DOHH2 (cell line): ENCODE data around the gene IKBIP.

Source experiments
- H3F3A ChIP-seq: fragments of 200-600 bp; sonication (generic), shearing (Covaris generic); 2 replicates; pipeline ENCODE4 v1.6.0; 2016; ENCODE audit warnings: antibody characterized with exemption, mild to moderate bottlenecking; ENCODE audit not compliant: control insufficient read depth, insufficient read depth
- H3K27ac ChIP-seq: fragments of 200-600 bp; sonication (generic); 2 replicates; pipeline ENCODE4 v1.5.1; 2014; ENCODE audit warnings: low read depth, mild to moderate bottlenecking, low read length, moderate library complexity
- H3K27me3 ChIP-seq: fragments of 200-600 bp; sonication (generic); 2 replicates; pipeline ENCODE4 v1.6.1; 2014; ENCODE audit warnings: mild to moderate bottlenecking, low read length, mixed read lengths; ENCODE audit not compliant: control insufficient read depth
- H3K36me3 ChIP-seq: fragments of 200-600 bp; sonication (generic); 2 replicates; pipeline ENCODE4 v1.6.1; 2014; ENCODE audit warnings: mild to moderate bottlenecking, low read length, moderate library complexity, mixed read lengths; ENCODE audit not compliant: control insufficient read depth
- H3K4me1 ChIP-seq: fragments of 200-600 bp; sonication (generic); 2 replicates; pipeline ENCODE4 v1.6.1; 2014; ENCODE audit warnings: mild to moderate bottlenecking, low read length, mixed read lengths; ENCODE audit not compliant: control insufficient read depth
- H3K4me2 ChIP-seq: fragments of 200-600 bp; sonication (generic); 2 replicates; pipeline ENCODE4 v1.6.0; 2014; ENCODE audit warnings: mild to moderate bottlenecking, low read length, moderate library complexity
- H3K4me3 ChIP-seq: fragments of 200-600 bp; sonication (generic); 2 replicates; pipeline ENCODE4 v1.5.1; 2014; ENCODE audit warnings: mild to moderate bottlenecking, low read length, mixed read lengths
- H3K79me2 ChIP-seq: fragments of 200-600 bp; sonication (generic); 2 replicates; pipeline ENCODE4 v1.6.1; 2014; ENCODE audit warnings: mild to moderate bottlenecking, low read length, mixed read lengths; ENCODE audit not compliant: control insufficient read depth
- H3K9me2 ChIP-seq: fragments of 200-600 bp; sonication (generic); replicated peaks from 2 replicates; pipeline ENCODE4 v1.6.1; 2014; ENCODE audit warnings: mild to moderate bottlenecking, low read length, mixed read lengths; ENCODE audit not compliant: control insufficient read depth
- H3K9me3 ChIP-seq: fragments of 200-600 bp; sonication (generic); 2 replicates; pipeline ENCODE4 v1.6.1; 2014; ENCODE audit warnings: antibody characterized with exemption, low read length, mixed read lengths; ENCODE audit not compliant: control insufficient read depth, insufficient read depth
- H4K20me1 ChIP-seq: fragments of 200-600 bp; sonication (generic); 2 replicates; pipeline ENCODE4 v1.6.0; 2014; ENCODE audit warnings: low read depth, mild to moderate bottlenecking, antibody characterized with exemption, low read length, moderate library complexity; ENCODE audit not compliant: control insufficient read depth, insufficient read depth
- EZH2phosphoT487 ChIP-seq: fragments of 200-600 bp; sonication (generic); IDR thresholded peaks from 2 replicates; pipeline ENCODE4 v1.6.1; 2017; ENCODE audit warnings: borderline replicate concordance, mild to moderate bottlenecking, antibody characterized with exemption, low read length, moderate library complexity, mixed read lengths
- TF ChIP-seq, protein P1 (sequence below): fragments of 200-600 bp; sonication (generic); IDR thresholded peaks from one replicate; pipeline ENCODE4 v1.5.1; 2014; ENCODE audit warnings: antibody characterized with exemption, mild to moderate bottlenecking, low read depth, low read length; ENCODE audit not compliant: poor library complexity, severe bottlenecking

Gene IKBIP

DNA sequence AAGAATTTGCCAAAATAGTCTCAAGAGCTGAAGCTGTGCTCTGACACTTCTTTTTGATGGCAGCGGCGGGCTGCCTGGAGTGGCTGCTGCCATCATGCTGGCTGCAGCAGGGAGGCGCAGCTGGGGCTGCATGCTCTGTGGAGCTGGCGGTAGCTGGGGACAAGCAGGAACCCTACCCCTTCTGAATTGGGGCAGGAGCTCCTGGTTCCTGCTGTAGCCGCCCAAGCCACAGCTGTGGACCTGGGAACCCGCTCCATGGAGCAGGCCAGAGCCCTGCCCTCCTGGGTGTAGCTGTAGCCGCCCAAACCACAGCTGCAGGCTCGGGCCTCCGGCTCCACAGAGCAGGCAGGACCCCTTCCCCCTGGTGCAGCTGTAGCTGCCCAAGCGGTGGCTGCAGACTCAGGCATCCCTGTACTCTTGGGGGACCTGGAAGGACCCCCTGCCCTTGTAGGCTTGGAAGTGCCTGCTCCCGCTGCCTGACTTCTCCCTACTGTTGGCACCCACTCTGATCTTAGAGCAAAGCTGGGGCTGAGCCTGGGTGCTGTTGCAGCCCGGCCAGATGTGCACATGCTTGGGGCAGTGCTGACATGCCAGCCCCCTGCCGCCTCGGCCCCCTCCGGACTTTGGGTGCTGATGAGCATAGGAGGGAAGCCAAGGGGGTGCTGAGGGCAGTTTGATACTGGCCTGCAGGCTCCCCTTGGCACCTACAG is 33.8 kb upstream of the IKBIP start:
- no peak overlapping the region for H3K4me2 ChIP-seq
- H3K4me3 ChIP-seq = no peak overlapping the region
- H3F3A ChIP-seq = no peaks in the 10 kb centered on the region
- H3K27me3 ChIP-seq = no peaks in the 10 kb centered on the region
- no peaks in the 10 kb centered on the region for H4K20me1 ChIP-seq
- peaks cover 55% of the 10 kb centered on the region for H3K36me3 ChIP-seq
- no peaks in the 10 kb centered on the region for H3K9me2 ChIP-seq
- TF ChIP-seq EZH2phosphoT487 = no peak
- TF ChIP-seq, protein P1, sequence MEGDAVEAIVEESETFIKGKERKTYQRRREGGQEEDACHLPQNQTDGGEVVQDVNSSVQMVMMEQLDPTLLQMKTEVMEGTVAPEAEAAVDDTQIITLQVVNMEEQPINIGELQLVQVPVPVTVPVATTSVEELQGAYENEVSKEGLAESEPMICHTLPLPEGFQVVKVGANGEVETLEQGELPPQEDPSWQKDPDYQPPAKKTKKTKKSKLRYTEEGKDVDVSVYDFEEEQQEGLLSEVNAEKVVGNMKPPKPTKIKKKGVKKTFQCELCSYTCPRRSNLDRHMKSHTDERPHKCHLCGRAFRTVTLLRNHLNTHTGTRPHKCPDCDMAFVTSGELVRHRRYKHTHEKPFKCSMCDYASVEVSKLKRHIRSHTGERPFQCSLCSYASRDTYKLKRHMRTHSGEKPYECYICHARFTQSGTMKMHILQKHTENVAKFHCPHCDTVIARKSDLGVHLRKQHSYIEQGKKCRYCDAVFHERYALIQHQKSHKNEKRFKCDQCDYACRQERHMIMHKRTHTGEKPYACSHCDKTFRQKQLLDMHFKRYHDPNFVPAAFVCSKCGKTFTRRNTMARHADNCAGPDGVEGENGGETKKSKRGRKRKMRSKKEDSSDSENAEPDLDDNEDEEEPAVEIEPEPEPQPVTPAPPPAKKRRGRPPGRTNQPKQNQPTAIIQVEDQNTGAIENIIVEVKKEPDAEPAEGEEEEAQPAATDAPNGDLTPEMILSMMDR = no peak
- no peaks in the 10 kb centered on the region for H3K4me1 ChIP-seq
- H3K9me3 ChIP-seq = no peaks in the 10 kb centered on the region
- H3K27ac ChIP-seq = no peak overlapping the region
- H3K79me2 ChIP-seq = no peaks in the 10 kb centered on the region

DNA sequence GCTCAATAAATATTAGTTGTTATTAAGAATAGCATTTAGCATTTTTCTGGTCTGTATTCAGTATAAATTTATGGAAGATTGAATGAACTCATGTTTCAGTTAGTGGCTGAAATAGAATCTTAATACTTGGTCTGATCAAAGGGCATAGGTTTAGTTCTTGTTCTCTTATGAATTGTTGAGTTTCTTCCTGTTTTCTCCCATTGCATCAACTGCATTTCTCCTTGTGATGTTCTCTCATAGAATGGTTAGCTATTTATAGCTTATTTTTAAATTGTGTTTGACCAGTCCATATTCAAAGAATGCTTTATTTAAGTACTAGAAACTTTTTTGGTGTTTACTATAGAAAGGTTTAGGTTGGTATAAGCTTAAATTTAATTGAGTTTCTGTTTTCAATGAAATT is 30.3 kb upstream of the IKBIP start:
- Histone ChIP-seq H4K20me1 (no peaks in the 10 kb centered on the region), H3K27me3 (no peaks in the 10 kb centered on the region), H3F3A (0 out of 2 replicates have a peak, but pooled peaks cover 4% of the 10 kb centered on the region), H3K4me2 (no peak overlapping the region), H3K9me2 (no peaks in the 10 kb centered on the region), H3K79me2 (no peaks in the 10 kb centered on the region), H3K36me3 (peaks cover 29% of the 10 kb centered on the region), H3K4me1 (no peaks in the 10 kb centered on the region), H3K9me3 (no peaks in the 10 kb centered on the region), H3K27ac (no peak overlapping the region), H3K4me3 (no peak overlapping the region)
- no peak for TF ChIP-seq EZH2phosphoT487

DNA sequence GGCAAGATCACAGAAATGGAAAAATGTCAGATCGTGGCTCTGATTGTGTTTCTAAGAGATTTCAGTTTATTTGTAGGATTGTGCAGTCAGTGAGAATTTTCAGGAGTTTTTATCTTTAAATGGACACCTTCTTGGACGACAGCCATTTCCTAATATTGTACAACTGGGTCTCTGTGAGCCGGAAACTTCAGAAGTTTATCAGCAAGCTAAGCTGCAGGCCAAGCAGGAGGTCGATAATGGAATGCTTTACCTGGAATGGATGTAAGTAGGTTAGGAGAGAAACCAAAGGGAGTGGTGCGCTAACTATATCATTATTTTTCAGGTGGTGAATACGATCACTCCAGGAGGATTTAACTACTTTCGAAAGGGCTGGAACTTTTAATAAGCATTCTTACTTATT is 26.9 kb upstream of the IKBIP start:
- H4K20me1 ChIP-seq = no peaks in the 10 kb centered on the region
- H3K27me3 ChIP-seq = no peaks in the 10 kb centered on the region
- no peak overlapping the region for H3K4me2 ChIP-seq
- H3F3A ChIP-seq = 0 out of 2 replicates have a peak, but pooled peaks cover 4% of the 10 kb centered on the region
- no peak overlapping the region for H3K27ac ChIP-seq
- no peaks in the 10 kb centered on the region for H3K9me2 ChIP-seq
- no peak overlapping the region for H3K4me3 ChIP-seq
- H3K36me3 ChIP-seq = peaks cover 47% of the 10 kb centered on the region
- H3K9me3 ChIP-seq = no peaks in the 10 kb centered on the region
- peaks cover 7% of the 10 kb centered on the region for H3K4me1 ChIP-seq
- H3K79me2 ChIP-seq = no peaks in the 10 kb centered on the region
- TF ChIP-seq, protein P1 = no peak
- TF ChIP-seq EZH2phosphoT487 = no peak

DNA sequence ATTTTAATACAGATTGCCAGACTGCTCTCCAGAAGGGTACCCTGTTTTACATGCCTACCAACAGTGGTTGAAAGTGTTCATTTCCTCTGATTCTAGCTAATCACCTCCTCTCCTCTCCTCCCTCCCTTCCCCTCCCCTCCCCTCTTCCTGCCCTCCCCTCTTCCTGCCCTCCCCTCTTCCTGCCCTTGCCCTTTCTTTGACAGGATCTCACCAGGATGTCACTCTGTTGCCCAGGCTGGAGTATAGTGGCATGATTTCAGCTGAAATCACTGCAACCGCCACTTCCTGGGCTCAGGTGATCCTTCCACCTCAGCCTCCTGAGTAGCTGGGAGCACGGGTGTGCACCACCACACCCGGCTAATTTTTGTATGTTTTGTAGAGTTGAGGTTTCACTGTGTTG is 25.2 kb upstream of the IKBIP start:
- TF ChIP-seq, protein P1 = no peak
- no peak for TF ChIP-seq EZH2phosphoT487
- Histone ChIP-seq H4K20me1 (no peaks in the 10 kb centered on the region), H3K79me2 (no peaks in the 10 kb centered on the region), H3K9me3 (no peaks in the 10 kb centered on the region), H3F3A (0 out of 2 replicates have a peak, but pooled peaks cover 4% of the 10 kb centered on the region), H3K27me3 (no peaks in the 10 kb centered on the region), H3K27ac (no peak overlapping the region), H3K36me3 (peaks cover 51% of the 10 kb centered on the region), H3K9me2 (no peaks in the 10 kb centered on the region), H3K4me1 (peaks cover 7% of the 10 kb centered on the region), H3K4me2 (no peak overlapping the region), H3K4me3 (no peak overlapping the region)
